ENCODE results near the gene CDH16. TPM values are rescaled to one million over a fixed set of nuclear protein-coding genes. Genes with fewer than 3 reads are reported as not detected.

The CDH16 gene
- total RNA-seq, 1 experiment from 2014 or later: not detected

GRCh38 chr16:66917741-66918140, 944 bp downstream of the CDH16 start:
- ChIA-PET POLR2A (ENCODE audit: low non-redundant PET) (no interaction called here), CTCF (no interaction called here)
- Histone ChIP-seq H3K27me3 (replicated peaks; ENCODE audit: insufficient read depth, low read depth, low read length, poor library complexity) (no peaks in the 10 kb centered on the region), H3K4me1 (ENCODE audit: insufficient read depth, low read length, poor library complexity, severe bottlenecking) (no peaks in the 10 kb centered on the region), H3K4me3 (ENCODE audit: low read depth, low read length, poor library complexity, severe bottlenecking) (no peak overlapping the region), H3K9me3 (ENCODE audit: low read depth, low read length, poor library complexity, severe bottlenecking) (no peaks in the 10 kb centered on the region), H3K36me3 (ENCODE audit: insufficient read depth, low read length, poor library complexity, severe bottlenecking) (no peaks in the 10 kb centered on the region), H3K27ac (ENCODE audit: low read depth, low read length, poor library complexity, severe bottlenecking) (no peak overlapping the region)
- intact Hi-C loops (cut with micrococcal nuclease; ENCODE audit: unreplicated experiment): no loop called here
- BruUV-seq (replicated peaks): no TSS peak
- DNase-seq (ENCODE audit: low spot score): no peak
- TF ChIP-seq CTCF (conservative IDR thresholded peaks at IDR 0.05; ENCODE audit: low read depth, low read length): no peak
- no peak for TF ChIP-seq EZH2 (IDR thresholded peaks at IDR 0.05; ENCODE audit: borderline replicate concordance, low read depth, low read length, poor library complexity, severe bottlenecking)

- H3K4me1 ChIP-seq (ENCODE audit: insufficient read depth, low read length, poor library complexity, severe bottlenecking): no peaks in the 10 kb centered on the region
- no peaks in the 10 kb centered on the region for H3K9me3 ChIP-seq (ENCODE audit: low read depth, low read length, poor library complexity, severe bottlenecking)
- TF ChIP-seq CTCF (conservative IDR thresholded peaks at IDR 0.05; ENCODE audit: low read depth, low read length): no peak
- TF ChIP-seq EZH2 (IDR thresholded peaks at IDR 0.05; ENCODE audit: borderline replicate concordance, low read depth, low read length, poor library complexity, severe bottlenecking): no peak
- no peak overlapping the region for H3K4me3 ChIP-seq (ENCODE audit: low read depth, low read length, poor library complexity, severe bottlenecking)
- POLR2A ChIA-PET (ENCODE audit: low non-redundant PET): interaction anchor here (0.7 kb wide), 1 partner anchor 259 kb away, joined by 7 read pairs; no protein-coding TSS in a partner anchor
- no peaks in the 10 kb centered on the region for H3K27me3 ChIP-seq (replicated peaks; ENCODE audit: insufficient read depth, low read depth, low read length, poor library complexity)
- H3K27ac ChIP-seq (ENCODE audit: low read depth, low read length, poor library complexity, severe bottlenecking): no peak overlapping the region
- no peaks in the 10 kb centered on the region for H3K36me3 ChIP-seq (ENCODE audit: insufficient read depth, low read length, poor library complexity, severe bottlenecking)
- no TSS peak for BruUV-seq (replicated peaks)
- intact Hi-C loops (cut with micrococcal nuclease; ENCODE audit: unreplicated experiment): no loop called here
- CTCF ChIA-PET: interaction anchor here (0.7 kb wide), 1 partner anchor 22 kb away, joined by 3 read pairs; no protein-coding TSS in a partner anchor
- DNase-seq (ENCODE audit: low spot score): no peak
Observed at GRCh38 chr16:66916518-66916917, 2.2 kb downstream of the CDH16 start.

GRCh38 chr16:66915041-66915440, 3.6 kb downstream of the CDH16 start:
- POLR2A ChIA-PET (ENCODE audit: low non-redundant PET): no interaction called here
- TF ChIP-seq EZH2 (IDR thresholded peaks at IDR 0.05; ENCODE audit: borderline replicate concordance, low read depth, low read length, poor library complexity, severe bottlenecking) (no peak), CTCF (conservative IDR thresholded peaks at IDR 0.05; ENCODE audit: low read depth, low read length) (no peak)

More at GRCh38 chr16:66915041-66915440, 3.6 kb downstream of the CDH16 start:
- H3K4me1 ChIP-seq (ENCODE audit: insufficient read depth, low read length, poor library complexity, severe bottlenecking): no peaks in the 10 kb centered on the region
- no TSS peak for BruUV-seq (replicated peaks)
- no peak for DNase-seq (ENCODE audit: low spot score)
- no peaks in the 10 kb centered on the region for H3K36me3 ChIP-seq (ENCODE audit: insufficient read depth, low read length, poor library complexity, severe bottlenecking)
- H3K27ac ChIP-seq (ENCODE audit: low read depth, low read length, poor library complexity, severe bottlenecking): no peak overlapping the region
- CTCF ChIA-PET: no interaction called here
- no peak overlapping the region for H3K4me3 ChIP-seq (ENCODE audit: low read depth, low read length, poor library complexity, severe bottlenecking)
- H3K9me3 ChIP-seq (ENCODE audit: low read depth, low read length, poor library complexity, severe bottlenecking): no peaks in the 10 kb centered on the region
- intact Hi-C loops (cut with micrococcal nuclease; ENCODE audit: unreplicated experiment): no loop called here
- no peaks in the 10 kb centered on the region for H3K27me3 ChIP-seq (replicated peaks; ENCODE audit: insufficient read depth, low read depth, low read length, poor library complexity)

All from A673 (cell line).